H9 (cell line): Measurements from ENCODE around the gene ASB5. TPM values are rescaled to one million over a fixed set of nuclear protein-coding genes. Genes with fewer than 3 reads are reported as not detected.

Experiments used
- DNase-seq: peaks from one replicate; pipeline ENCODE4 v3.0.0-alpha.2; 2017
- H2AFZ ChIP-seq: one replicate; pipeline ENCODE4 v1.6.1; 2013; ENCODE audit warnings: mild to moderate bottlenecking, low read length, control low read depth, moderate library complexity
- H2AK5ac ChIP-seq: 2 replicates; pipeline ENCODE4 v1.6.1; 2013; ENCODE audit warnings: low read length, control low read depth, mixed read lengths; ENCODE audit not compliant: insufficient read length
- H2BK120ac ChIP-seq: one replicate; pipeline ENCODE4 v1.6.1; 2013; ENCODE audit warnings: low read depth, mild to moderate bottlenecking, low read length, control low read depth, inconsistent platforms; ENCODE audit not compliant: poor library complexity, severe bottlenecking
- H2BK12ac ChIP-seq: 2 replicates; pipeline ENCODE4 v1.6.1; 2013; ENCODE audit warnings: low read length, control low read depth, mixed read lengths, low read depth; ENCODE audit not compliant: insufficient read length
- H2BK15ac ChIP-seq: 2 replicates; pipeline ENCODE4 v1.6.1; 2013; ENCODE audit warnings: low read depth, low read length, control low read depth
- H2BK20ac ChIP-seq: one replicate; pipeline ENCODE4 v1.6.1; 2013; ENCODE audit warnings: low read depth, mild to moderate bottlenecking, low read length, control low read depth, inconsistent platforms; ENCODE audit not compliant: poor library complexity, severe bottlenecking
- H2BK5ac ChIP-seq: 2 replicates; pipeline ENCODE4 v1.6.1; 2013; ENCODE audit warnings: low read length, control low read depth, mixed read lengths; ENCODE audit not compliant: insufficient read length
- H3K14ac ChIP-seq: 2 replicates; pipeline ENCODE4 v1.6.1; 2013; ENCODE audit warnings: low read length, control low read depth; ENCODE audit not compliant: insufficient read depth
- H3K18ac ChIP-seq: 2 replicates; pipeline ENCODE4 v1.6.1; 2013; ENCODE audit warnings: low read depth, mild to moderate bottlenecking, mixed read lengths, low read length, control low read depth; ENCODE audit not compliant: insufficient read length
- H3K23ac ChIP-seq: 2 replicates; pipeline ENCODE4 v1.6.1; 2013; ENCODE audit warnings: low read length, control low read depth, mixed read lengths, low read depth; ENCODE audit not compliant: insufficient read length
- H3K23me2 ChIP-seq: 2 replicates; pipeline ENCODE4 v1.6.1; 2013; ENCODE audit warnings: low read depth, mild to moderate bottlenecking, mixed read lengths, low read length, control low read depth; ENCODE audit not compliant: insufficient read length, poor library complexity, severe bottlenecking
- H3K27ac ChIP-seq: 2 replicates; pipeline ENCODE4 v1.5.1; 2013; ENCODE audit warnings: low read length, control low read depth, mixed read lengths, low read depth; ENCODE audit not compliant: insufficient read length
- H3K27me3 ChIP-seq: 2 replicates; pipeline ENCODE4 v1.6.1; 2013; ENCODE audit warnings: low read length, control low read depth, inconsistent platforms; ENCODE audit not compliant: insufficient read depth
- H3K4ac ChIP-seq: 2 replicates; pipeline ENCODE4 v1.6.1; 2013; ENCODE audit warnings: low read depth, mild to moderate bottlenecking, control low read depth, inconsistent platforms, low read length, moderate library complexity
- H3K4me1 ChIP-seq: 2 replicates; pipeline ENCODE4 v1.6.1; 2013; ENCODE audit warnings: low read length, control low read depth, inconsistent platforms; ENCODE audit not compliant: insufficient read depth
- H3K4me2 ChIP-seq: 2 replicates; pipeline ENCODE4 v1.6.1; 2013; ENCODE audit warnings: low read length, control low read depth, mixed read lengths; ENCODE audit not compliant: insufficient read length, insufficient read depth
- H3K56ac ChIP-seq: 2 replicates; pipeline ENCODE4 v1.6.1; 2013; ENCODE audit warnings: low read depth, mild to moderate bottlenecking, mixed read lengths, low read length, control low read depth; ENCODE audit not compliant: insufficient read length
- H3K79me1 ChIP-seq: 2 replicates; pipeline ENCODE4 v1.6.1; 2013; ENCODE audit warnings: low read depth, mild to moderate bottlenecking, moderate library complexity, low read length, control low read depth, inconsistent platforms; ENCODE audit not compliant: insufficient read depth, poor library complexity, severe bottlenecking
- H3K79me2 ChIP-seq: 2 replicates; pipeline ENCODE4 v1.6.1; 2013; ENCODE audit warnings: low read length, control low read depth, inconsistent platforms; ENCODE audit not compliant: insufficient read depth
- H3K9ac ChIP-seq: 2 replicates; pipeline ENCODE4 v1.6.1; 2013; ENCODE audit warnings: low read length, control low read depth, mixed read lengths; ENCODE audit not compliant: insufficient read length; ENCODE audit errors: extremely low read depth
- H3K9me3 ChIP-seq: one replicate; pipeline ENCODE4 v1.6.1; 2013; ENCODE audit warnings: low read depth, low read length, inconsistent platforms; ENCODE audit not compliant: control insufficient read depth
- H3T11ph ChIP-seq: one replicate; pipeline ENCODE4 v1.6.1; 2013; ENCODE audit warnings: mild to moderate bottlenecking, low read length, control low read depth, inconsistent platforms
- H4K20me1 ChIP-seq: one replicate; pipeline ENCODE4 v1.6.1; 2013; ENCODE audit not compliant: control insufficient read depth, insufficient read length, insufficient read depth
- H4K5ac ChIP-seq: 2 replicates; pipeline ENCODE4 v1.6.1; 2013; ENCODE audit warnings: low read depth, mild to moderate bottlenecking, mixed read lengths, low read length, control low read depth; ENCODE audit not compliant: insufficient read length
- H4K8ac ChIP-seq: replicated peaks from 2 replicates; pipeline ENCODE4 v1.6.1; 2013; ENCODE audit warnings: low read length, control low read depth, mixed read lengths, low read depth; ENCODE audit not compliant: insufficient read length
- H4K91ac ChIP-seq: 2 replicates; pipeline ENCODE4 v1.6.1; 2013; ENCODE audit warnings: low read depth, mild to moderate bottlenecking, moderate library complexity, mixed read lengths, low read length, control low read depth; ENCODE audit not compliant: insufficient read length
- H3K27ac Mint-ChIP-seq, 3 experiments: 2 replicates in 2 of 3; 3 replicates in 1 of 3; pipeline ENCODE4 v1.8.0; 2020 to 2021; ENCODE audit warnings: mixed read lengths in 3 of 3, mild to moderate bottlenecking in 1 of 3, moderate library complexity in 1 of 3
- H3K27me3 Mint-ChIP-seq: 2 replicates; pipeline ENCODE4 v1.8.0; 2021; ENCODE audit warnings: low read depth, mild to moderate bottlenecking, moderate library complexity, mixed read lengths
- H3K36me3 Mint-ChIP-seq, 3 experiments: 2 replicates in 2 of 3; 3 replicates in 1 of 3; pipeline ENCODE4 v1.8.0; 2020 to 2021; ENCODE audit warnings: low read depth in 3 of 3, mixed read lengths in 3 of 3; ENCODE audit not compliant: insufficient read depth in 1 of 3
- H3K4me1 Mint-ChIP-seq, 2 experiments: 2 replicates each; pipeline ENCODE4 v1.8.0; 2020; ENCODE audit warnings: mixed read lengths in 2 of 2
- H3K4me3 Mint-ChIP-seq, 2 experiments: 2 replicates in 1 of 2; 3 replicates in 1 of 2; pipeline ENCODE4 v1.8.0; 2020 to 2021; ENCODE audit warnings: mild to moderate bottlenecking in 2 of 2, mixed read lengths in 2 of 2, moderate library complexity in 1 of 2
- H3K9me3 Mint-ChIP-seq, 2 experiments: 2 replicates in 1 of 2; 3 replicates in 1 of 2; pipeline ENCODE4 v1.8.0; 2020; ENCODE audit warnings: mild to moderate bottlenecking in 2 of 2, mixed read lengths in 2 of 2, moderate library complexity in 1 of 2
- CTCF ChIP-seq: fragments of 200-600 bp; sonication (generic); conservative IDR thresholded peaks from 3 replicates; pipeline ENCODE4 v1.8.0; 2021; ENCODE audit warnings: antibody characterized with exemption, mild to moderate bottlenecking
- WGBS: extraction: QIAGEN DNeasy Blood & Tissue Kit; methylation state at CpG from one replicate; pipeline ENCODE4 v1.1.7; 2013; ENCODE audit warnings: missing lambda C conversion rate, low lambda C conversion rate, mixed read lengths; ENCODE audit not compliant: insufficient read length; ENCODE audit errors: extremely low coverage; 5-methylcytosine and 5-hydroxymethylcytosine counted together
- total RNA-seq: library from RNA; stranded (reverse); gene quantifications from 2 replicates; pipeline ENCODE4 v1.2.1, GENCODE V29; 2021

Gene ASB5
- total RNA-seq, 1 experiment from 2014 or later = not detected

GRCh38 chr4:176226736-176227135, 42.3 kb downstream of the ASB5 start:
- H3K18ac ChIP-seq = no peak overlapping the region
- H4K91ac ChIP-seq = no peak overlapping the region
- no peaks in the 10 kb centered on the region for H3K27me3 ChIP-seq
- H3K27me3 Mint-ChIP-seq = no peaks in the 10 kb centered on the region
- H2BK12ac ChIP-seq = no peak overlapping the region
- H3K4me3 Mint-ChIP-seq = no peak overlapping the region
- no peak for TF ChIP-seq CTCF
- no peaks in the 10 kb centered on the region for H3K9me3 ChIP-seq
- no peak overlapping the region for H4K8ac ChIP-seq
- H2BK5ac ChIP-seq = no peak overlapping the region
- no peaks in the 10 kb centered on the region for H3K4me1 ChIP-seq
- H3K4ac ChIP-seq = no peak overlapping the region
- H3K4me1 Mint-ChIP-seq = peaks cover 0 to 5% of the 10 kb centered on the region in 2 experiments; a peak in 2 of 4 replicates
- H3K9me3 Mint-ChIP-seq = no peaks in the 10 kb centered on the region
- no peak overlapping the region for H2BK20ac ChIP-seq
- peak overlapping the region in 1 of 3 experiments; percentile 71; a peak in 1 of 7 replicates for H3K27ac Mint-ChIP-seq
- no peak overlapping the region for H3K23ac ChIP-seq
- no peak overlapping the region for H3K14ac ChIP-seq
- H2BK120ac ChIP-seq = no peak overlapping the region
- H2BK15ac ChIP-seq = no peak overlapping the region
- no CpG with 5 or more reads among the region's 5 CpGs for WGBS
- H2AK5ac ChIP-seq = no peak overlapping the region
- H2AFZ ChIP-seq = no peak overlapping the region
- H3K79me2 ChIP-seq = no peaks in the 10 kb centered on the region
- no peaks in the 10 kb centered on the region for H3K36me3 Mint-ChIP-seq
- H4K5ac ChIP-seq = no peak overlapping the region
- H3K4me2 ChIP-seq = no peak overlapping the region
- no peak for DNase-seq
- H3K23me2 ChIP-seq = no peaks in the 10 kb centered on the region
- no peak overlapping the region for H3K27ac ChIP-seq
- no peaks in the 10 kb centered on the region for H3K79me1 ChIP-seq
- no peaks in the 10 kb centered on the region for H4K20me1 ChIP-seq
- H3T11ph ChIP-seq = no peak overlapping the region
- no peak overlapping the region for H3K9ac ChIP-seq
- no peak overlapping the region for H3K56ac ChIP-seq
